Endometrial microvascular endothelial cells (primary cell): ENCODE measurements around the gene PEX1. TPM values are rescaled to one million over a fixed set of nuclear protein-coding genes. Genes with fewer than 3 reads are reported as not detected.
"Not testable (repeated sequence)": the region's sequence is repeated elsewhere in the genome, so short reads cannot be mapped to it uniquely, and the experiment has no call there.

Source experiments
- in situ Hi-C: cut with HindIII; loops from 2 replicates; pipeline ENCODE4 v1.10.0; 2017; ENCODE audit warnings: low sequenced_read_pairs, low pct_unique_long_range_greater_than_20kb; ENCODE audit errors: inconsistent ontology term
- total RNA-seq: library from RNA; depleted of rRNA; stranded (reverse); fragments of >200 nt; gene quantifications from one replicate; pipeline ENCODE4 v1.2.3, GENCODE V29; 2015; ENCODE audit errors: inconsistent ontology term

Gene PEX1
- total RNA-seq, 1 donor from 2014 or later, result 9.9 TPM

DNA sequence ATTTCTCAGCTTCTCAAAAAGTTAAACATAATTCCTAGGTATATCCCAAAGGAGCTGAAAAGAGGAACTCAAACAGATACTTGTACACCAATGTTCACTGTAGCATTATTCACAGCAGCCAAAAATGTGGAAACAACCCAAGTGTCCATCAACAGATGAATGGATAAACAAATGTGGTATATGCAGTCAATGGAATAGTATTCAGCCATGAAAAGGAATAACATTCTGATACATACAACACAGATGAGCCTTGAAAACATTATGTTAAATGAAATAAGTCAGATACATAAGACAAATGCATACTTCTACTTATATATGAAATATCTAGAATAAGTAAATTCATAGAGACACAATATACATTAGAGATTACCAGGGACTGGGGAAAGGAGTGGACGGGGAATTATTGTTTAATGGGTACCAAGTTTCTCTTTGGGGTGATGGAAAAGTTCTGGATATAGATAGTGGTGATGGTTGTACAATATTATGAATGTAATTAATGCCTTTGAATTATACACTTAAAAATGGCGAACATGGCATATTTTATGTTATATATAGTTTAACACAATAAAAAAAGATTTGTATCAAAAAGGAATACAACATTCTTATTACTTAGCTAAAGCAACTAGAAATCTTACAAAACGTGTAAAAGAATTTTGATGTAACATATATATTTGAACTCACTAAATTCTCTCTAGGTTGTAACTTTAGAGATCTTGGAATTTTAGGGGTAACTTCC, 15.0 kb downstream of the PEX1 start:
- in situ Hi-C loops, result no loop called here

GRCh38 chr7:92508946-92509345, 19.4 kb downstream of the PEX1 start:
- in situ Hi-C loops, result no loop called here

DNA sequence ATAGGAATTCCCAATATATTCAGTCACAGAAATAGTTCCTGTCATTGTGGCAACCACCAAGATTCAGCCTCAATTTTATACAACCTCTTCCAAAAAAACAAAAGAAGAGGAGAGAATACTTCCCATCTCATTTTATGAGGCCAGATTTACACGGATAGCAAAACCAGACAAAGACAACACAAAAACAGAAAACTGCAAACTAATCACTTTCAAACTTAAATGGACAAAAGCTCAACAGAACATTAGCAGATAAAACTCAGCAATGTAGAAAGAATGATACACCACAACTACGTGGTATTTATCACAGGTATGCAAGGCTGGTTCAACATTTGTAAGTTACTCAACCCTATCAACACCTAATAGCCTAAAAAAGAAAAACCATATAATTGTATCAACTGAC, 22.0 kb downstream of the PEX1 start:
- in situ Hi-C loops, result no loop called here

DNA sequence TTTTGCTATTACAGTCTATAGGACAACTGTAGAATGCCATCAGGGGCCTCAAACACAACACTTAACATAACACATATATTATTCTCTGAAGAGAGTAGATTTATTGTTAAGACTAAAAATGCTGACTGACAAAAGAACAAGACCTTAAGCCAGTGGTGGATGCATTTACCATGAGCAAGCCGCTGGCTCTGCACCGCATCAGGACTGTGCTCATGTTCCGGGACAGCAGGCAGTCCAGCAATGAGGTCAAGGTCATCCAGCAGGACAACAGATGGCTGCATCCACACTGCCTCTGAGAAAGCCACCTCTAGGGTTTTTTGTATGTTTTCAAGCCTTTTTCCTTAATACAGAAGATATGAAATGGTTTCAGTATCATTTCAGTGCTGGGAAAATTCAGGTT, 23.8 kb downstream of the PEX1 start:
- in situ Hi-C loops, result no loop called here

- in situ Hi-C loops, result no loop called here
These were observed 24.6 kb downstream of the PEX1 start for GRCh38 chr7:92503767-92504166.

- in situ Hi-C loops, result no loop called here
These were observed 29.8 kb downstream of the PEX1 start for GRCh38 chr7:92498557-92498956.

GRCh38 chr7:92496876-92497275, 31.4 kb downstream of the PEX1 start:
- in situ Hi-C loops, result no loop called here

DNA sequence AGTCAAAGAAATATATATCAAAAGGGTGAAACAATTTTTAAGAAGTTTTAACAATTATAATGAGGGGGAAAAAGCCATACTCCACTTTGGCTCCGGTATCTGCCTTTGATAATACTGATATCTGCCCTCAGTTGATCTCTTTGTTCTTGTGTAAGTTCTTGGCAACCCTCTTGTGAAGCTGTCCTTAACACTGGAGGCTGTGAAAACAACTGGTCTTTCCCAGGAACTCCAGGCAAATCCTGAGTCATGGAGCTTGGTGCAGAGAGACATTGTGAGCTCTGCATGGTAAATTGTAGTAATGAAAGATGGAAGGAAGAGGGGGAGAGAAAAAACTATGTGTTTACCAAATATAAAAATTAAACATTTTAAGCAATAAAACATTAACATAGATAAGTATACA, 38.7 kb downstream of the PEX1 start:
- in situ Hi-C loops, result no loop called here

DNA sequence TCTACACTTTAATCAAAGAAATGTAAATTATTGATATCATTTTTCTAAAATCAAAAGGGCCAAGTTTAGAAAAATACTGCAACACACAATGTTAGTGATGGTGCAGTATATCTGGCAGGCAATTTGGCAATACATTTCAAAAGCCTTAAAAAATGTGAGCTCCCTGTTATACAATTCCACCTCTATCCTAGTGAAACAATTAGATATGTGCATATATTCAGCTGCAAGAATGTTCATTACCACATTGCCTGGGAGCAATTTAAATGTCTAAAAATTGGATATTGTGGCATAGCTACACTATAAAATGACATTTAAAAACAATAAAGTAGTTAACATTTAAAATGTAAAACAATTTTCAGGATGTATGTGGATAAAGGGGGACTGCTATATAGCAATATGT, 40.5 kb downstream of the PEX1 start:
- in situ Hi-C loops, result no loop called here

GRCh38 chr7:92485974-92486373, 42.3 kb downstream of the PEX1 start:
- in situ Hi-C loops, result no loop called here

DNA sequence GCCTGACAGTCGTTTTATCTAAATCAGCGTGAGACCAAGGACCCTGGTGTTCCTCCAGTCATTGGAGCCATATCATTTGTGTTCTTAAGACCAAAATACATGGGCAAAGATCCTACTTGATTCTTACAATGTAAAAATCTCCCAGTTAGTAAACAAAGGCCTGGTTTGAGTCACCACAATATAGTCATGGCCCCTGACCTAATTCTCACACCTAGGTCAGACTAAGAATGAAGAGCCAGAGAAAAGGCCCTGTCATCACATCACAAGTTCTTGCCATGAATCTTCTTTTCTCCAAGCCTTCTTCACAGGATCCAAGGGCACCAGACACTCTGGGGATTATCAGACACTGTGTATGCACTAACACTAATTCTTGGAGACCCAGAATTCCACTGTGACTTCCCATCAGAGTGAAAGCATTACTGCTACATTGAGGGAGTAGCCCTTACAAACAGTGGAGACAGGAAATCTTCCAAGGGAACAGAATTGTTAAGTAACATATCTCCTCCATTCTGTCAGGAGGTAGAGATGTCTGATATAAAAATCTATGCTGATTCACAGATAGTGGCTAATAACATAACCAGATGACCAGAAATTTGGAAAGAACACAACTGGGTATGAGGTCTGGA, 42.9 kb downstream of the PEX1 start:
- in situ Hi-C loops, result no loop called here

- in situ Hi-C loops, result not testable (repeated sequence)
These were observed 44.1 kb downstream of the PEX1 start for GRCh38 chr7:92484226-92484625.

DNA sequence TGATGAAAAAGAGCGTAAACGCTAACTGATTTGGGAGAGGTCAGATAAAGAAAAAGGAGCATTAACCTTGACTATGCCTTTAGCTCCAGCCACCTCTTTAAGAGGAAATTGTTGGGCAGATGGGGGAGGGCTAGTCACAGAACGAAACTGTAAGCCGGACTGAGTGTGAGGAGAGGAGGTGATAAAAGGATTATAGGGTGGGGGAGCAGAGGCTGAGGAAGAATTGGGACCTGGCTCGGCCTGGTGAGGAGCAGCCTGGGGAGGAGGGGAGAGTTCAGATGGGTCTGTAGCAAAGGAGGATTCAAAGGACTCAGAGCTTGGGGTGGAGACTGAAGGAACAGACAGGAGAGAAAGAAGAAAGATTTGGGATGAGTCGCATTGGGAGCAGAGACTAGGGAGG, 44.7 kb downstream of the PEX1 start:
- in situ Hi-C loops, result not testable (repeated sequence)

DNA sequence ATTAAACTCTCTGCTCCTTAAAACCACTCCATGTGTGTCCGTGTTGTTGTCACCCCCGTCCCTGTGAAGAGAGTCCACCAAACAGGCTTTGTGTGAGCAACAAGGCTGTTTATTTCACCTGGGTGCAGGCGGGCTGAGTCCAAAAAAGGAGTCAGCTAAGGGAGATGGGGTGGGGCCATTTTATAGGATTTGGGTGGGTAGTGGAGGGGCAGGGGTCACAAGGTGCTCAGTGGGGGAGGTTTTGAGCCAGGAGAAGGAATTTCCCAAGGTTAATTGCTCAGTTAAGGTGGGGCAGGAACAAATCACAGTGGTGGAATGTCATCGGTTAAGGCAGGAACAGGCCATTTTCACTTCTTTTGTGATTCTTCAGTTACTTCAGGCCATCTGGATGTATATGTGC, 49.2 kb downstream of the PEX1 start:
- in situ Hi-C loops, result not testable (repeated sequence)

GRCh38 chr7:92478711-92479110, 49.6 kb downstream of the PEX1 start:
- in situ Hi-C loops, result no loop called here

DNA sequence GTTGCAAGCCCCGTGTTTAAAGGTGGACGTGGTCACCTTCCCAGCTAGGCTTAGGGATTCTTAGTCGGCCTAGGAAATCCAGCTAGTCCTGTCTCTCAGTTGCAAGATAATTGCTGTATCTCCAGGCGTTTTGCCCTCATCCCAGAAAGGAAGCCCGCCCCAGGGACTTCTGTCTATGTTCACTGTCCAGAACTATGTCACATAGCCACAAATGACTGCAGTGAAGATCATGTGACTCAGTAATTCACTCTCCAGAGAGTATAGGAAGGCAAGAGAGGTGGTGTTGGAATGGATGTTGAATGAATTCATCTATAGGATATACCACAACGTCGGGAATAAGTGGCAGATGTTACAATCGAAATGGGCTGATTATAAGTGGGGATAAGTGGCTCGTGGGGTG, 50.2 kb downstream of the PEX1 start:
- in situ Hi-C loops, result no loop called here

GRCh38 chr7:92477681-92478080, 50.6 kb downstream of the PEX1 start, which contains the start of gene ERVW-1:
TSS of gene ERVW-1 (minus strand) at chr7:92477946. CDS start at chr7:92470381, 7,565 bp downstream.
- in situ Hi-C loops, result not testable (repeated sequence)

GRCh38 chr7:92475851-92476590, 52.3 kb downstream of the PEX1 start:
- in situ Hi-C loops, result not testable (repeated sequence)

- in situ Hi-C loops, result not testable (repeated sequence)
These were observed 53.0 kb downstream of the PEX1 start for GRCh38 chr7:92475261-92475770.

- in situ Hi-C loops, result not testable (repeated sequence)
These were observed 54.3 kb downstream of the PEX1 start for GRCh38 chr7:92473989-92474388.
